OCI-LY3 (cell line): ENCODE results near the gene TMEM144.

ENCODE experiments used
- EZH2phosphoT487 ChIP-seq: fragments of 200-600 bp; shearing (Covaris generic); IDR thresholded peaks from 2 replicates; pipeline ENCODE4 v1.6.1; 2018; ENCODE audit warnings: antibody characterized with exemption, mixed run types, low read depth
- TF ChIP-seq, protein P1 (sequence below): fragments of 200-600, 300-600 bp; sonication (generic); IDR thresholded peaks from 2 replicates; pipeline ENCODE4 v1.5.1; 2014; ENCODE audit warnings: antibody characterized with exemption, low read length, low read depth

GRCh38 chr4:158195297-158195696 lies 15.0 kb upstream of the TMEM144 start:
- TF ChIP-seq, protein P1, sequence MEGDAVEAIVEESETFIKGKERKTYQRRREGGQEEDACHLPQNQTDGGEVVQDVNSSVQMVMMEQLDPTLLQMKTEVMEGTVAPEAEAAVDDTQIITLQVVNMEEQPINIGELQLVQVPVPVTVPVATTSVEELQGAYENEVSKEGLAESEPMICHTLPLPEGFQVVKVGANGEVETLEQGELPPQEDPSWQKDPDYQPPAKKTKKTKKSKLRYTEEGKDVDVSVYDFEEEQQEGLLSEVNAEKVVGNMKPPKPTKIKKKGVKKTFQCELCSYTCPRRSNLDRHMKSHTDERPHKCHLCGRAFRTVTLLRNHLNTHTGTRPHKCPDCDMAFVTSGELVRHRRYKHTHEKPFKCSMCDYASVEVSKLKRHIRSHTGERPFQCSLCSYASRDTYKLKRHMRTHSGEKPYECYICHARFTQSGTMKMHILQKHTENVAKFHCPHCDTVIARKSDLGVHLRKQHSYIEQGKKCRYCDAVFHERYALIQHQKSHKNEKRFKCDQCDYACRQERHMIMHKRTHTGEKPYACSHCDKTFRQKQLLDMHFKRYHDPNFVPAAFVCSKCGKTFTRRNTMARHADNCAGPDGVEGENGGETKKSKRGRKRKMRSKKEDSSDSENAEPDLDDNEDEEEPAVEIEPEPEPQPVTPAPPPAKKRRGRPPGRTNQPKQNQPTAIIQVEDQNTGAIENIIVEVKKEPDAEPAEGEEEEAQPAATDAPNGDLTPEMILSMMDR, result no peak
- no peak for TF ChIP-seq EZH2phosphoT487
